HG02759 (cell line): ENCODE data around the gene RBBP8.

Experiments used
- ATAC-seq: cut with Tn5 transposase; IDR thresholded peaks from one replicate; pipeline ENCODE4 v1.9.1; 2021; ENCODE audit warnings: mild to moderate bottlenecking, moderate library complexity; ENCODE audit not compliant: unreplicated experiment

RBBP8 gene

GRCh38 chr18:22988208-22988607 is 55.1 kb downstream of the RBBP8 start:
- peak; percentile 57 for ATAC-seq

DNA sequence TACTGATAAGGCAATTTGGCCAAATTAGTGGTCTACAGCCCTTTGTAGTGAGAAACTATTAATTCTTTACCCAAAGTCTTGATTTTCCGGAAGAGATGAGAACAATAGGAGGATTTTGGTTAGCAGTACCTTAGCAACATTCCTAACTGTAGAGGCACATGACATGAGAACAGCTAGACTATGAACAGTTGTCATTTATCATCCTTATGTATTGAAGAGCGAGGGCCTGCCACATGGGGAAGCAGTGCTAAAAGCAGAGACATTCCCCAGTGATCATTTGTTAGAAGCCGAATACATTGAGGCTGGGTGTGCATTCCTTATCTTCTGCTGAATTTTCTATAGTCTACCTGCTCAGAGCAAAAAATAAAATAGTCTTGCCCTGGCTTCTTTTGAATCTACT is 65.2 kb downstream of the RBBP8 start:
- no peak for ATAC-seq

GRCh38 chr18:22999212-22999611 is 66.1 kb downstream of the RBBP8 start:
- no peak for ATAC-seq

DNA sequence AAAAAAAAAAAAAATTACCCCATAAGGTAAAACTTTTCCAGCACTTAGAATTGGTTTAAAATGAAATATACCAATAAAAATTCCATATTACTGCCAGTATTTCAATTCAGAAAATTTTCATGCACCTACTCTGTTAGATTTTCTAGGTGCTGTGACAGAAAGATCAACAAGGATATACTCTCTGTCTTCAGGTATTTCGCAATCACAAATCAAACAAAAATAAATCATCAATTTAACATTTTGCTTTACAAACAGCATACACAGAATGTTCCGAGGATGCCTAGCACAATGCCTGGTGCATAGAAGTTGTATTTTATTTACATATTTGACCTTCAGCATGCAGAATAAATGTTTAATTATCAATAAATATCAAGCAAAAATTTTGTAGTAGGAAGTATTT is 66.5 kb downstream of the RBBP8 start:
- no peak for ATAC-seq

- no peak for ATAC-seq
Measured at GRCh38 chr18:23003289-23003688, 70.2 kb downstream of the RBBP8 start.

DNA sequence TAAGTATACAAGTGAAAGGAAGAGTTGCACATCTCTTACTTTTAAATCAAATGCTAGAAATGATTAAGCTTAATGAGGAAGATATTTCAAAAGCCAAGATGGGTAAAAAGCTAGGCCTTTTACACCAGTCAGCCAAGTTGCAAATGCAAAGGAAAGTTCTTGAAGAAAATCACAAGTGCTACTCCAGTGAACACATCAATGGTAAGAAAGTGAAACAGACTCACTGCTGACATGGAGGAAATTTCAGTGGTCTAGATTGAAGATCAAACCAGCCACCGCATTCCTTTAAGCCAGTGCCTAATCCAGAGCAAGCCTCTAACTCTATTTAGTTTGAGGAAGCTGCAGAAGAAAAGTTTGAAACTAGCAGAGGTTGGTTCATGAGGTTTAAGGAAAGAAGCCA is 79.1 kb downstream of the RBBP8 start:
- no peak for ATAC-seq

DNA sequence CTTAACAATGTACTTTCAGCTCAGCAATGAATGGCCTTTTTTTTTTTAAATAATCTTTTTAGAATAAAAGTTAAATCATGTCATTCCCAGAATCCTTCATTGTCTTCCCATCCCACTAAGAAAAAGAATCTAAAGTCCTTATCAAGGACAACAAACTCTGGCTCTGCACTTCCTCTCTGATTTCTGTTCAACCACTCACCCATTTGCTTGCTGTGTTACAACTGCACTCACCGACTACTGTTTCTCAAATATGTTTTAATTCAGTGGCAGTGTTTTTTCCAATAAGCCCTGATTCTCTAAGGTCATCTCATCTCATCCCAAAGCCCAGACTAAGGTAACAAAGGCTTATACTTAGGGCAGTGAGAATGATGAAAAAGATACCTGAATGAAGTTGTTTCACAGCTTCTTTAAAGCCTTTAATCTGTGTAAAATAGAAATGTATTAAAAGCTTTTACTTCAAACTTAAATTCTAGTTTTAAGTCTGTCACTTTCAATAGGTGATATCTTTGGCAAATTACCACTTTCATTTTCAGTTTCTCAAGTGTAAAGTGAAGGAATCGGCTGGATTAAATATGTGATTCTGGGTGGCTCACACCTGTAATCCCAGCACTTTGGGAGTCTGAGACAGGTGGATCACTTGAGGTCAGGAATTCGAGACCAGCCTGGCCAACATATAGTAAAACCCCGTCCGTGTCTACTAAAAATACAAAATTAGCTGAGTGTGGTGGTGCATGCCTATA is 87.6 kb downstream of the RBBP8 start:
- no peak for ATAC-seq

- ATAC-seq, result no peak
Measured at GRCh38 chr18:23021623-23022022, 88.5 kb downstream of the RBBP8 start.

GRCh38 chr18:23032030-23032582 is 99.0 kb downstream of the RBBP8 start:
- ATAC-seq, result no peak

GRCh38 chr18:23033056-23033455 is 99.9 kb downstream of the RBBP8 start:
- no peak for ATAC-seq

GRCh38 chr18:23036660-23037201 is 103.6 kb downstream of the RBBP8 start:
- no peak for ATAC-seq

DNA sequence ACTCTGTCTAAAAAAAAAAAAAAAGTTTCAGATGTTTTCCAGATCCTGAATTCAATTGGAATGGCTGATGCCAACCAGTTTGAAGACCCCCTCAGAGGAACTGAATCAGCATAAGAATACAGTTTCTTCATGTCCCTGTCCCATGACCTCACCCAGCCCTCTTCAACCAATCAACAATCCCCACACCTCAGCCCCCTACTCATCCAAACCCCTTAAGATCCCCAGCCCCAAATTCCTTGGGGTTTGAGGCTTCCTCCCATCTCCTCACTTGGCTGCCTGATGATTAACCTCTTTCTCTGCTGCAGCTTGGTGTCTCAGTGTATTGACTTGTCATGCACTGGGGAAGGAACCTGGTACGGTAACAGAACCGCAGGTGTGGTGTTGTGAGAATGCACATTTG is 104.5 kb downstream of the RBBP8 start:
- ATAC-seq, result no peak

GRCh38 chr18:23038712-23039111 is 105.6 kb downstream of the RBBP8 start:
- no peak for ATAC-seq

DNA sequence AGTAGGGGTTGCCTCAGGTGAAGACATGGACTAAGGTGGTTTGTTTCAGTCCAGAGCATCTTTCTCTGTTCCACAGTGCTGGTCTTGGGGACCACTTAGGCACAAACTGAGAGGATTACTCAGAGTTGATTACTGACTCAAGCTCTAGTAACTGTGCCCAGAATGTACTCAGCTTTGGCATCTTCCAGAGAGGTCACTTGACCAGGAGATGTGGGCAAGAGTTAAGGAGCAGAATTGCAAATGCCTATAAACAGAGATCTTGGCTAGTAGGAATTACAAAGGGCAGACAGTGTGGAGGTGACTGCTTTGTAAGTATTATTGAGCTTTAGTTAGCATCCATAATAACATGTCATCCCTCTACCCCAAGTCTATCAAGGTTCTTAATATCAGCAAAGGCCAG is 109.0 kb downstream of the RBBP8 start:
- ATAC-seq, result no peak

DNA sequence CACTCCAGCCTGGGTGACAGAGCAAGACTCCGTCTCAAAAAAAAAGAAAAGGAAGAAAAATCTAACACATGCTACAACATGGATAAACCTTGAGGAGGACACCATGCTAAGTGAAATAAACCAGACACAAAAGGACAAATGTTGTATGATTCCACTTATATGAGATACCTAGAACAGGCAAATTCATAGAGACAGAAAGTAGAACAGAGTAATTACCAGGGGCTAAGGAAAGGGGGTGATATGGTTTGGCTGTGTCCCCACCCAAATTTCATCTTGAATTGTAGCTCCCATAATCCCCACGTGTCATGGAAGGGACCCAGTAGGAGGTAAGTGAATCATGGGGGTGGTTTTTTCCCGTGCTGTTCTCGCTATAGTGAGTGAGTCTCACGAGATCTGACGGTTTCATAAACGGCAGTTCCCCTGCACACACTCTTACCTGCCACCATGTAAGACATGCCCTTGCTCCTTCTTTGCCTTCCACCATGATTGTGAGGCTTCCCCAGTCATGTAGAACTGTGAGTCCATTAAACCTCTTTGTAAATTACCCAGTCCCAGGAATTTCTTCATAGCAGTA is 110.8 kb downstream of the RBBP8 start:
- no peak for ATAC-seq

- ATAC-seq, result no peak
Measured at GRCh38 chr18:23049698-23050373, 116.7 kb downstream of the RBBP8 start.

GRCh38 chr18:23053776-23054457 is 120.8 kb downstream of the RBBP8 start:
- ATAC-seq, result no peak

DNA sequence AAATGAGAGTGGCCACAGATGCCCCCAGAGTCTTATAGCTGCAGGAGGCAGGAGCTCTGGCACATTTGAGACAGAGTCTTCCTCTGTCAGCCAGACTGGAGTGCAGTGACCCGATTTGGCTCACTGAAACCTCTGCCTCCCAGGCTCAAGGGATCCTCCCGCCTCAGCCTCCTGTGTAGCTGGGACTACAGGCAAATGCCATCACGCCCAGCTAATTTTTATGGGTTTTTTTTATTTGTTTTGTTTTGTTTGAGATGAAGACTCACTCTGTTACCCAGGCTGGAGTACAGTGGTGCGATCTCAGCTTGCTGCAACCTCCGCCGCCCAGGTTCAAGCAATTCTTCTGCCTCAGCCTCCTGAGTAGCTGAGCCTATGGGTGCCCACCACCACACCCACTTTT is 121.4 kb downstream of the RBBP8 start:
- ATAC-seq, result no peak

- ATAC-seq, result no peak
Measured at GRCh38 chr18:23056315-23056714, 123.2 kb downstream of the RBBP8 start.

DNA sequence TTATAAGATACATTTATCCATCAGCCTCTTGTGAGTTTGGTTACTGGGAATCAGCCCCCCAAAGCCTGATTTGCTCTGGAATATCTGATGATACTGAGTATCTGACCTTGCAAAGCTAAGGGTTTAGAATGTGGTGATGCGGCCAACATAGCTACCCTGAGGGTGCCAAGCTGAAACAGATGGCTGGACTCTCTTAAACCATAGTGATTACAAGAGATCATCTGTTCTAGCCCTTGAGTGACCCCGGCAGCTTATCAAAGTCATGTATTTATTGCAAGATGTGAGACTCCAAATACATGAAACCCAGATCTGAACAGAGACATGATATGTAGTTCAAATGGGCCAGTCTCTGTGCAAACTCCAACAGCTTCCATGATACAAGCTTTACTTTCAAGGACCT is 124.0 kb downstream of the RBBP8 start:
- no peak for ATAC-seq

DNA sequence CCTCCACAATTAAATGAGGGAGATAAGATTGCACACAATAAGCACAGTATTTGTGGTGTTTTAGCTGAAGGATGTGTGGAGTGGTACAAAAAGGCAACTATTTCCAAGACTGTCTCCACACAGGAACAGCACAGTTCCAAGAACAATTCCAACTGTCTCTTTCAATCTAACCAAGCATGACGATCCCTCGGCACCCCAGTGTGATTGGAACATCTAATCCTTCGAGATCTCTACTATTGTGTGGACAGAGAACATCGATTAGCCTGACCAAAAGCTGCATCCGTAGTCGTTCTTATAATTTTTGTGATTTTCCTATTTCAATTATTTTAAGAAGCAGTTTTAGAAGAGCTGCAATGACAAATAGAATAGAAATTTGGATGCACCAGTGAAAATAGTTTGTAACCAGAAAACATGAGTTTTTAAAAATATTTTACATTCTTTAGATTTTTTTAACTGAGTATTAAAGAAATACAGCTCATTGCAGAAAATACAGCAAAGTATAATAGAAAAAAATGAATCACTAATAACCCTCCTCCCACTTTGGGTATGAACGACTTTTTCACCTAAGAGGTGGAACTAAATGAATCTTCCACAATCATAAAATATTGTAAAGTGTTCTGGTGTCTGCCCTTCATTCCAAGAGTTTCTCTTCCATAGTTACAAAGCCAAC is 125.8 kb downstream of the RBBP8 start:
- no peak for ATAC-seq
